ENCODE measurements around the gene DLGAP1. TPM values are rescaled to one million over a fixed set of nuclear protein-coding genes. Genes with fewer than 3 reads are reported as not detected.

The DLGAP1 gene
- total RNA-seq, 1 experiment from 2014 or later = 23.2 TPM

- H3K4me1 ChIP-seq (ENCODE audit: insufficient read depth, low read length) = no peaks in the 10 kb centered on the region; the same call in 1 of the 2 replicates
- DNase-seq = no peak
- H3K56ac ChIP-seq (ENCODE audit: insufficient read length, low read depth, low read length) = no peak overlapping the region
- H3K79me1 ChIP-seq (ENCODE audit: insufficient read depth, low read depth, low read length, poor library complexity, severe bottlenecking) = no peaks in the 10 kb centered on the region
- peaks cover 0 to under 1% (median 0%) of the 10 kb centered on the region in 3 experiments; a peak in 1 of 7 replicates for H3K36me3 Mint-ChIP-seq (ENCODE audit: insufficient read depth in 1 of 3, low read depth in 3 of 3)
- H3K4me1 Mint-ChIP-seq = peaks cover 39 to 45% of the 10 kb centered on the region in 2 experiments
- no peak overlapping the region for H2BK15ac ChIP-seq (ENCODE audit: low read depth, low read length)
- H3K23me2 ChIP-seq (ENCODE audit: insufficient read length, low read depth, low read length, poor library complexity, severe bottlenecking) = no peaks in the 10 kb centered on the region
- H3K18ac ChIP-seq (ENCODE audit: insufficient read length, low read depth, low read length) = no peak overlapping the region
- no peak overlapping the region for H4K5ac ChIP-seq (ENCODE audit: insufficient read length, low read depth, low read length)
- H4K8ac ChIP-seq (replicated peaks; ENCODE audit: insufficient read length, low read depth, low read length) = no peak overlapping the region
- H4K20me1 ChIP-seq (ENCODE audit: control insufficient read depth, insufficient read depth, insufficient read length) = no peaks in the 10 kb centered on the region
- WGBS (ENCODE audit: extremely low coverage, insufficient read length, low lambda C conversion rate) = no CpG with 5 or more reads among the region's 4 CpGs
- H3K9me3 Mint-ChIP-seq = no peaks in the 10 kb centered on the region
- H2BK5ac ChIP-seq (ENCODE audit: insufficient read length, low read length) = no peak overlapping the region
- H2BK12ac ChIP-seq (ENCODE audit: insufficient read length, low read depth, low read length) = no peak overlapping the region
- no peaks in the 10 kb centered on the region for H3K79me2 ChIP-seq (ENCODE audit: insufficient read depth, low read length)
- no peaks in the 10 kb centered on the region for H3K27me3 Mint-ChIP-seq (ENCODE audit: low read depth)
- H3K9ac ChIP-seq (ENCODE audit: extremely low read depth, insufficient read length, low read length) = no peak overlapping the region
- H3K9me3 ChIP-seq (ENCODE audit: control insufficient read depth, low read depth, low read length) = no peaks in the 10 kb centered on the region
- H3K4me3 Mint-ChIP-seq = no peak overlapping the region
- H3K27ac Mint-ChIP-seq = no peak overlapping the region
- H2BK120ac ChIP-seq (ENCODE audit: low read depth, low read length, poor library complexity, severe bottlenecking) = no peak overlapping the region
- no peak overlapping the region for H2AK5ac ChIP-seq (ENCODE audit: insufficient read length, low read length)
- H3K27me3 ChIP-seq (ENCODE audit: insufficient read depth, low read length) = no peaks in the 10 kb centered on the region
- H4K91ac ChIP-seq (ENCODE audit: insufficient read length, low read depth, low read length) = no peak overlapping the region
- no peak overlapping the region for H3K4ac ChIP-seq (ENCODE audit: low read depth, low read length)
- no peak for TF ChIP-seq CTCF (conservative IDR thresholded peaks at IDR 0.05)
- H3K4me2 ChIP-seq (ENCODE audit: insufficient read depth, insufficient read length, low read length) = no peak overlapping the region
- no peak overlapping the region for H3K23ac ChIP-seq (ENCODE audit: insufficient read length, low read depth, low read length)
- no peak overlapping the region for H2AFZ ChIP-seq (ENCODE audit: low read length)
- no peak overlapping the region for H3T11ph ChIP-seq (ENCODE audit: low read length)
- H2BK20ac ChIP-seq (ENCODE audit: low read depth, low read length, poor library complexity, severe bottlenecking) = no peak overlapping the region
- H3K14ac ChIP-seq (ENCODE audit: insufficient read depth, low read length) = no peak overlapping the region
- no peak overlapping the region for H3K27ac ChIP-seq (ENCODE audit: insufficient read length, low read depth, low read length)
Observed at GRCh38 chr18:3510896-3511295, 944.2 kb downstream of the DLGAP1 start.
